GM21528 (cell line): ENCODE measurements around the gene CDH4.

ENCODE experiments used
- ATAC-seq: cut with Tn5 transposase; IDR thresholded peaks from one replicate; pipeline ENCODE4 v1.9.1; 2021; ENCODE audit warnings: mild to moderate bottlenecking, moderate library complexity; ENCODE audit not compliant: unreplicated experiment, low FRiP score

The CDH4 gene

DNA sequence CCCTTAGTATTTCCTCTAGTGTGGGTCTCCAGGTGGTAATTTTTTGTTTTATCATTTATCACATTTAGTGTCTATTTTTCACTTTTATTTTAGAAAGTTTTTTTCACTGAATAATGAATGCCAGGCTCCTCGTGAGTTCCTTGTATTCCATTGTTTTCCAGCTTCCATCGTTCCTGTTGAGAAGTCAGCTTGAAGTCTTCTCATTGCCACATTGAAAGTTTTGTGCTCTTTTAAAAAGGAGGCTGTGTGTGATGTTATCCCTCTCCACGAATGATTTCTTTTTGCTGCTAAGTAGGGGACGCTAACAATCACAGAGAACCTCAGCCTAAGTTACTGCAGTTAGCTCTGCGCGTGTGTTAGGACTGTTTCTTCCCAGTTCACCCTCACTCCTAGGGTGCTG lies 619.1 kb downstream of the CDH4 start:
- ATAC-seq = no peak

DNA sequence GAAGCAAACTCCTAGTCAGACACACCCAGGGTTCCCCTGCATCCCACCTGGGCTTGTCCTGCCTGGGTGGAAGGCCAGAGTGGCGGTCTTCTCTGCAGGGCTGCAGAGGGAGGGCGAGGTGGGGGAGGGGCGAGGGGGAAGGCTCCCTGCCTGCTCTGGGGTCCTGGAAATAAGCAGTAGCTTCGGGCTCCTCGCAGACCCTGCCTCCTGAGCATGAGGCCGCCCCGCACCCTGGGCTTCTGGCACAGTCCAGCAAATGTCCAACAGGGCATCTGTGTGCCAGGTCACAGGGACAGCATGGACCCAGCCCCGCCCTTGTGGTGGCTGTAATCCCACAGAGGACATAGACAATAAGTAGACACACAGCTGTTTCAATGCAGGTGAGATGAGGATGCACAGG lies 619.9 kb downstream of the CDH4 start:
- no peak for ATAC-seq

DNA sequence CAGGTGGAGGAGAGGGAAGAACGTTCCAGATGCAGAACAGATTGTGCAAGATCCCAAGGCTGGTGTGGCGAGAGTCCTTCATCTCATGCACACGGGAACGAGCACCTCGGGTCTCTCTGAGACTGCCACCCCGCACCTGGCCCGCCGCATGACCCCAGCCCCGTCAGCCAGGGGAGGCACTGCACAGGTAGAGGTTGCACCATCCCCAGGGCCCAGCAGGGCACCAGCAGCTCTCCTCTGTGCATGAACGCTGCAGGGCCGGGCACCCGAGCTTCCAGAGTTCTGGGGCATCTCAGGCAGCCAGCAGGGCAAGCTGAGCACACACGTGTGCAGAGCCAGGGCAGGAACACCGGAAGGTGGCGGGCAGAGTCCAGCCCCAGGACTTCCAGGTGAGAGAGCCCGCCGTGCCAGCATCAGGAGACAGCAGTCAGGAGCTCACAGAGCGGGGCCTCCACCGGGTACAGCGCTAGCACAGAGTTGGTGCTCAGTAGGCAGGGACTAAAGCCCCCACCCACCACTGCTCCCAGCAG lies 620.4 kb downstream of the CDH4 start:
- ATAC-seq = no peak

DNA sequence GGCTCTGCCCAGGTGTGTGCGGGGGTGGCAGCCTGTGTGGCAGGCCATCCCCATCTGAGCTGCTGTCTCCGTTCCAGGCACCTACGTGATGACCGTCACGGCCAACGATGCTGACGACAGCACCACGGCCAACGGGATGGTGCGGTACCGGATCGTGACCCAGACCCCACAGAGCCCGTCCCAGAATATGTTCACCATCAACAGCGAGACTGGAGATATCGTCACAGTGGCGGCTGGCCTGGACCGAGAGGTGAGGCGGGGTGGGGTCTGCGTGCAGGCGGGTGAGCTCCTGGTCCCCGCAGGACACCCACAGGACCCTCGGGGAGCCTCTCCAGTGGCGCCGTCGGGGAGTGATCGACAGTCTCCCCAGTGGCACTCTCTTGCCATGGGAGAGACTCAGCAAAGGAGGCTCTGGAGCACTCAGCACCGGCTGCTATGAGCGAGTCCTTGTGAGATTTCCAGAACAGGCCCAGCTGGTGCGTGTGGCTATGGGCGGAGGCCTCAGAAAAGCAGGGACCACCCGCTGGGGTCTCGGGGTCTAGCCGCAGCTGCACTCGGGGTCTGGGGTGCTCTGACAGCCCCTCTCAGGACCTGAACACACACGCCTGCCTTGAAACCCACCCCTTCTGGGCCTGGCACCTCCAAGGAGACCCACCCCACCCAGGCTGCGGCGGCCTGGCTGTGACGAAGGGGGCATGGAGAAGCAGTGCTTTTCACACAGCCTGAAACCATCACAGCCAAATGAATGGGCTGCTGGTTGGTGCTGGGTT lies 621.8 kb downstream of the CDH4 start:
- no peak for ATAC-seq

DNA sequence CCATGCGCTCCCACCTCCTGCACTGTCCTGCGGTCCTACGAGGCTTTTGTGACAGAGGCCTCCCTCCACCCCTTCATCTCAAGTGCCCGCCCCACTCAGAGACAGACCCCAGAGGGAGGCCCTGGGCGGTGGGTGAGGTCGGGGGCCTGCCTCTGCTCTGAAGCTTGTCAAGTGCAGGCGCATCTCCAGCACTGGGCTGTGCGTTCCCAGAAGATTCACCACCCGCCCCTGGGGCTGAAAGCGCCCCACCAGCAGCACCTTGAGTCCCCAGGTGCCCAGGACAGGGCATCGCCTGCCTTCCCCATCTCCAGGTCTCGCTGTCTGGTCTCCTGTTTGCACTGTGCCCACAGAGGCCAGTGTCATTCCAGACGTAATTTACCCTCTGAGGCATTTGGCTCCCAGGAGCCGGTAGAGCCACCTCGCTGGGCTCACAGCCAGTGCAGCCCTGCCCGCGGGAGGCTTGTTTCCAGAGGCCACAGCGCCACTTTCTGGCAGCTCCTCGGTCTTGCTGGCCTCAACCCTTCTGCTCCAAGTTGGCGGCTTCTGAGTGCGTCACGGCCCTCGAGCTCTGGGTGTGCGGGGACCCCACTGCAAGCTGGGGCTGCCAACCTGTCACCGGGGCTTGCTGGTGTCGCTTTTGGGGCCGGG lies 622.5 kb downstream of the CDH4 start:
- ATAC-seq = no peak

DNA sequence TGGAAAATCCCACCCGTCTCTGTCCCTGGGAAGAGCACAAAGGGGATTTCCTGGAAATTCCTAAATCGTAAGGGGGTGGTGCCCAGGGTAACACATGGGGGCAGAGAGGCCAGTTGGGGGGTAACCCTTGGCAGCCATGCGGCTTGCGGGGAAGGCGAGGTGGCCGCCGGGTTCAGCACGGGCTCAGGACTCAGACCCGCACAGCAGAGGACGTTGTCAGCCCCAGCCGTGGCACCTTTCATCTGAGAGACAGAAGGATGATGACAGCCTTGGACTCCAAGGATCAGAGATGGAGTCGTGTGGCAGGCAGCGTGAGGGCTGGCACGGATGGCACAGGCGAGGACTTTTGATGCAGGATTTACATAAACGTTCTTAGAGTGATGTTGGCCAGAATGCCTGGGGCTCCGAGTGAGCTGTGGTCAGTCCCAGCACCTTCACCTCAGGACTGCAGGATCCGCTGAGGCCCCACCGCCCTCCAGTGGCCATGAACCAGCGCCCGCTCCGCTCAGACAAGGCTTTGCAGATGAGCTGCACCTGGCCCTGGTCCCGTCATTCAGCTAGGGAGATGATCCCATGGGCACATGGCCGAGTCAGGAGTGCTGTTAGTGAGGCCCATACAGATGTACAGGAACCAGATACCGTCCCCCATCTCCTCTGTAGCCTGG lies 623.3 kb downstream of the CDH4 start:
- no peak for ATAC-seq

DNA sequence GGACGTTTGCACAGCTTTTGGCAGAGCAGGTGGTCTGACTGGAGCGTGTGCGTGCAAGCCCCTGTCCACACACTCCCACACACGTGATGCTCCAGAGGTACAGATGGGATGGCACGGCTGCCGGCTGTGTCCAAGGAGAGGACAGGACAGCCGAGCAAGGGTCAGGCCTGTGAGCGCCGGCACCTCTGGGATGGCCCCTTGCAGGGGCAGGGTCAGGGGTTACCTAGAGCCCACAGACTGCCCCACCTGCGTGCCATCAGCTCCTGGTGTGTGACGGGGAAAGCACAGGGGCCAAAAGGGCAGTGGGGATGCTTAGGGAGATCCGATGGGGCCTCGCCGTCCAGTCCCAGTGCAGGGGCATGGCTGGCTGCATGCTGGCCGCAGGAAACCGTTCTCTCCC lies 623.9 kb downstream of the CDH4 start:
- no peak for ATAC-seq

DNA sequence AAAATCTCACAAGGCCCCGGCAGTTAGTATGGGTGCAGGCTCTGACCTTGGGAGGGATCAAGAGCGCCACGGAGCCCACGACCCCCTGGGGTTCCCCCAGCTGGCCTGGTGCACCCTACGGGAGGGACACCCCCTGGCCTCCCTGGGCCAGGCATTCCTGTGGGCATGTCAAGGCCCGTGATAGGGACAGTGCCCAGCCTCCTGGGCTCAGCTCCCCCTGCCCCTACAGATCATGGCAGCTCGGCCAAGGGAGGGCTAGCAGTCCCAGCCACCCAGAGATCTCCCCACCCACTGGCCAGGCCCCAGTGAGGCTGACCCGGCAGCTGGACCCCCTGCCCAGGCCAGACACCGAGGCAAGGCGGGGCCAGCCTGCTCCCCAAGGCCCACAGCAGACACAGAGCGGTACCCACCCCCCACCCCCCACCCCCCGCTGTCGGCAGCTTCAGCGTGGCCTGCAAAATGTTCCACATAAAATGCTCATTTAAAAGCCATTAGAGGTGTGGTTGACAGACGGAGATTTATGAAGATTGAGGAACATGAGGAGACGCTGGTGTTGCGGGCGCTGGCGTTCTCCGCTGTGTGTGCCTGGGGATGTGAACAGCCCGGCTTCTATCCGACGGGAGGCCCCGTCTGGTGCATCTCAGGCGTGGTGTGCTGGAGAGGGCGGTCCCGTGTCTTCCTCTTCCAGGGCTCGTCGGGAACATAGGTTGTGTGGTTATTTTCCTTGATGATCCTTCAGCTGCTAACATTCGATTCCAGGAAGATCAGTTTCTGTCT lies 625.1 kb downstream of the CDH4 start:
- ATAC-seq = no peak

DNA sequence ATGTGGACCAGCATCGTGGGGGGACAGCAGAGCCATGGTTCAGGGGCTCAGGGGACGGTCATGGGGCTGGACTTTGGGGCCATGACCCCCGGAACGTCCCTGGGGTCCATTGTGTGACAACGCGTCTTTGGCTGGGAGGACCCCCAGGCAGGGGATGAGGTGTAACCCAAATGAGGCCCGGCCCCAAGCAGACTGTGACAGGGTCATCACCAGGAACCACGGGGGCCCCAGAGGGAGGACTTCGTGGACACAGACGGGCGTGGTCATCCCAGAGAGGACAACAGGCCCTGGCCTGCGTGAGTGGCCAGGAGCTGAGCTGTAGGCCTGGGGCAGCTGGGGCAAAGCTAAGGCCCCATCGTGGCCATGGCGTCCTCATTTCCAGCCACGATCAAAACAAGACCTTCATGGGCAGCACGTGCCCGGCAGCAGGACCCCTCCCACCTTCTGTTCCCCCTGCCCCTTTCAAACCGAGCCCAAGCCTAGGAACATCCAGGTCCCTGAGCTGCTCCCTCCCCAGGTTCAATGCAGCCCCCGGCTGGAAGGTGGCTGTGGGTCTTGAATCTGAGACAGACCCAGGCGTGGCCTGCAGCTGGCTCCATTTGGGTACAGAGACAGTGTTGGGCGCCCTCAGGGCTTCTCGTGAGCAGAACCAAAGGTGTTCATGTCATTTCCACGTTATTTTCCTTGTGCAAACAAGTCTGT lies 625.9 kb downstream of the CDH4 start:
- ATAC-seq = no peak

DNA sequence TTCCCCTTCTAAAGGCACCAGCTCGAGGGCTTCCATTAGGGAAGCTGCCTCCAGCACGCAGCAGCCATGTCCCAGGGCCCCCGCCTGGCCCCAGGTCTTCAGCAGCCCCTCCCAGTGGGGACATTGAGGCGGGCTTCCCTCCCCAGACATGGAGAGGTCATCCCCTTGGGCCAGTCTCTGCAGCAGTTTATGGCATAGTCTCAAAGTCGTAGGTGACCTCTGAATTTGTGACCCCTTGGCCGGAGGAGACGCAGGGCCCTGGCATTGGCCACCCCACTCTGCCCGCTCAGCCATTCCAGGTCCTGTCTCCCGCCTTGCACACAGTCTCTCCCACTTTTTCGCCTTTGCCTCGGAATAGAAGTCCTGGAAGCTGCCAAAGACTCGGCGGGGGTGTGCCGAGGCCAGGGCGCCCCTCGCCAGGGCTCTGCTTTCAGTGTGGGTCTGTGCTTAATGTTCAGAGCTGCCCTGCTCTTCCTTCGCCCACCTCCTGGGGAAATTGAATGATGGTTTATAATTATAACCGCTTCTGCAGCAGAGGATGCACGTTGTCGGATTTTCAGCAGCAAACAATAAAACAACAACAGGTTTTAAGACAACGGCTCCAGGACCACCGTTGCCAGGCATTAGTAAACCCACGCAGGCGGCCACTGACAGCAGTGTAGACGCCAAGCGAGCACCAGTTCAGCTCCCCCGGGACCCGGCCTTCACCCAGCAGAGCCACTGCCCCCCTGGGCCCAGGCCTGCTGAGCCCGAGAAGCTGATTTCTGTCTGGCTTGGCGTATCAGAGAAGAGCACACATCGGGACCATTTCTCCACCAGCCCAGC lies 626.6 kb downstream of the CDH4 start:
- no peak for ATAC-seq

DNA sequence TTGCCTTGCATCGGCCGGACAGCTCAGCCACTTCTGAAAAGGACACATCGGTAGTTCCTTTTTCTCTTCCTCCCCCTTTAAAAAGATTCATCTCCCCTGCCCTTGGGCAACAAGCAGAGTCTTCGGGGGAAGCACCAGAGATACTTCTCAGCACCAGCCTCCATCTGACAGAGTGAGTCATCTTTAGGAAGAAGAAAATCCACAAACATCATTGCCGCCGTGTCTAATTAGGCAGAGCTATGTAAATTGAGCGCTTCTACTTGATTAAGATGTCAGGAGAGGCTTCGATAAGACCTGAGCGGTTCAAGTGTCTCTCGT lies 627.2 kb downstream of the CDH4 start:
- no peak for ATAC-seq

DNA sequence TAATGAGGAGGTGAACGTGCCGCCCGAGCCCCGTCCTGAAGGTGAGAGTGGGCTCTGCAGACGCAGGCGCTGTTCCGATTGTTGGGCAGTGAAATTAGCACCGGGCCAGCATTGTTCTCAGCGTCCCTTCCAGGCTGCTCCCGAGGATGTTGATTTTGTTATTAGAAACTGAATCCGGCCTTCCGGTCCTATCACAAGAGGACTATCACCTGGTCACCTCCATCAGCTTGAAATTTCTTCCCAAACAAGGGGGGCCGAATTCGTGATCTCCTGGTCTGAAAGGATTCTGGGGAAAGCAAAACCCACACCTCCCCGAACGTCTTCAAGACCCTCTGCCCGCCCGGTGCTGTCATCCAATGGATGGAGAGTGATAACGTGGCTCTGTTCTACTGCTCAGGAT lies 627.6 kb downstream of the CDH4 start:
- ATAC-seq = no peak

DNA sequence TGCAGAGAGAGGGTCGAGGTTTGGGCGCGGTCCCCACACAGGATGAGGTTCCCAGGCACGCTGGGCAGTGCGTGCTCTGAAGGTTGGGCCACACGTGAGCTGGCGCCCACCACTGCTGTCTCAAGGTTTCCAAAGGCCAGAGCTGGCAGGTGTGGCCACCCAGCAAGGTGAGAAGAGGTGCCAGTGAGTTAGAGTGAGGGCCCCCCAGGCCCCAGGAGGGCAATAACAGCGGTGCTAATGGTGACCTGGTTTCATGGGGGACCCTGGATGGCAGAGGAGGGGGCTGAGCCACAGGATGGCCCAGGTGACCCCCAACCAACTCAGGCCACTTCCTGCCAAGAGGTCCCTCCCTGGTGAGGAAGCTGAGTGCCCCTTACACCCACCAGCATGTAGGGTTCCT lies 628.6 kb downstream of the CDH4 start:
- ATAC-seq = no peak

DNA sequence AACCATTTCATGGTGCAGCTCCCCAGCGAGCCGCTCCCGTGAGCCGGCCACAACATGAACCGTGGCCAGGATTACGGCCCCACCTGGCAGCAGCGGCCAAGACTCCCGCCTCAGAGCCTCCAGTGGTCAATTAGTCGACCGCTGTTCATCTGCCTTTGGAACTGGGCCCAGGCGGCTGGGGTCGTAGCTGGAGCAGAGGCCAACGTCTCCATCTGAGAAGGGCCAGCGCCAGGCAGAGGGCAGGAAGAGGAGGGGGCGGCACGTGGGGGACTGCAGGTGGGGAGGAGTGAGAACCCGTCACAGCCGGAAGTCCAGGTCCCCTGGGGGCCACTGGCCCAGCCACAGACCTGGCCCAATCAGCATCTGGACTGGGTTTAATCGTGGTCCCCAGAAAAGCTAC lies 629.4 kb downstream of the CDH4 start:
- ATAC-seq = no peak

DNA sequence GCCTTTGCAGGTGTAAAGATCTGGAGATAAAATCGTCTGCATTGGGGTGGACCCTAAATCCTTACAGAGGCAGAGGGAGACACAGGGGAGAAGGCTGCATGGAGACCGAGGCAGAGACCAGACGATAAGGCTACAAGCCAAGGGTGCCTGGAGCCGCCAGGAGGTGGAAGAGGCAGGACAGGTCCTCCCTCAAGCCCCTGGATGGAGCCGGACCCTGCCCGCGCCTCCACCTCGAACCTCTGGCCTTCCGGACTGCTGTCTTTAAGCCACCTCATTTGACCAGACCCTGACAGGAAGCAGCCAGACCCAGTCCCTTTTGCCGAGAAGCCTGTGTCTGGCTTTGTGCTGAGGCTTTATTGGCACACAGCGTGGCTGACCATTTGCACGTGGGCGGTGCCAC lies 629.8 kb downstream of the CDH4 start:
- no peak for ATAC-seq

DNA sequence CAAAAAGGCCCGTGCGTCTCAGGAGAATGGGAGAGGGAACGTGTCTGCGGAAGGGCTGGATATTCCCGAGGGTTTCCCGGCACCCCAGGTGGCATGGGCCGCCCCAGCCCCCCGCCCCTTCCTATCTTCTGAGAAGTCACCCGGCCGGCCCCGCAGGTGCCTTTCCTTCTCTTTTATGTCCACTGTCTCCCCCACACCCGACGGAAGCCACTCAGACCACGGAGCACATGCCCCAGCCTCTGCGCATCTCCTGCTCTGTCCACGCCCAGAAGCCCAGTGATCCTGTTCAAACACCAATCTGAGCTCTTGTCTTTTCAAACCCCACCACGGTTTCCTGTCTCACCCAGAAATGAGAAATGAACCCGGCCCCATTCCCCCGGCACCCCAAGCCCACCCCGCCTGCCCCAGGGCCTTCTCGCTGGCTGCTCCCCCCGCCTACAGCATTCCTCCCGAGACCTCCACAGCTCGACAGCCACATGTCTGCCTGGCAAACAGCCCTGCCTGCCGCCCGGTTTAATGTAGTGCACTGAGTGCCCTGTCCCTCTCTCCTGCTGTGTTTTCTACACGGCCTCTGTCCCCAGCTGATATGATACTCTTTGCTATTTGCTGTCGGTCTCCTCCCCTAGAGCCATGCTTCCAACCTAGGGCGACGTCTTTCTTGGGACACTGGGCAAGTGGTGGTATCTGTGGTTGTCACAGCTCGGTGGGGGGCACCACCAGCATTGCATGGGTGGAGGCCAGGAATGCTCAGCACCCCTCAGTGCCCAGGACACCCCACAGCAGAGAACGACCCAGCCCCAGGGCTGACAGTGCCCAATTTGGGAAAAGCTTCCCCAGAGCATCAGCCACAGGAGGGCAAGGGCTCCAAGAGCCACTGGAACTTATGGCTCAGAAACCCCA lies 630.9 kb downstream of the CDH4 start:
- no peak for ATAC-seq

DNA sequence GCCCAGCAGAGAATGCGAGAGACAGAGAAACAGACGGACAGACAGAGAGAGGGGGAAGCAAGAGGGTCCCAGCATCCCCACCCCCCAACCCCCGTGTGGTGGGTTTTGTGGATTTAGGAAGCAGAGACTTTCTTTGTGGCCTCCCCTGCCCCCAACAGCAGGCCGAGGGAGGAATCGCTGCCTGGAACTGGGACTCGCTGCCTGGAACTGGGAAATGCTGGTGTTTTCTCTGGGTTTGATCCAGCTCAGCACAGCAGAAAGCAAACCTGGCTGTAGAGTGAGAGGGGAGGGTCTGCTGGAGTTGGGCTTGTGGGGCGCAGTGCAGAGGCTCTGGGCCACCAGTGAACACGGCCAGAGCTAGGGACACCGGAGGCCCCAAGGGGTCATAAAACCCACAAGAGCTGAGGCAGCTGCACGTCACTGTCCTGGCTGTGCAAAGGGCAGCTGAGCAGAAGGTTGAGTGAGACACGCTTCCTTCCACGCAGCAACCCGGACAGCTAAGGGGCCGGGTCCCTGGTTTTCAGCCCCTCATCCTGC lies 631.9 kb downstream of the CDH4 start:
- ATAC-seq = no peak
